GM23338 (cell line): ENCODE data around the gene ARSI. TPM values are rescaled to one million over a fixed set of nuclear protein-coding genes. Genes with fewer than 3 reads are reported as not detected.

Source experiments
- ATAC-seq: fragments of 200-7000 bp; cut with Tn5 transposase; 3 replicates; pipeline ENCODE4 v1.9.1; 2020
- DNase-seq: peaks from one replicate; pipeline ENCODE4 v3.0.0-alpha.2; 2015; ENCODE audit warnings: low spot score
- H2AFZ ChIP-seq: fragments of 200-600 bp; sonication (generic); 2 replicates; pipeline ENCODE4 v1.8.0; 2016; ENCODE audit warnings: antibody characterized with exemption, mild to moderate bottlenecking, moderate library complexity
- H3F3A ChIP-seq: fragments of 200-600 bp; sonication (generic); replicated peaks from 2 replicates; pipeline ENCODE4 v1.8.0; 2017; ENCODE audit warnings: antibody characterized with exemption, mixed run types, low read depth
- H3K27ac ChIP-seq: fragments of 200-600 bp; sonication (generic); 2 replicates; pipeline ENCODE4 v1.6.1; 2016; ENCODE audit warnings: low read depth
- H3K27me3 ChIP-seq: fragments of 200-600 bp; sonication (generic); 2 replicates; pipeline ENCODE4 v1.8.0; 2016; ENCODE audit warnings: mild to moderate bottlenecking, mixed run types, moderate library complexity; ENCODE audit not compliant: insufficient read depth
- H3K36me3 ChIP-seq: fragments of 200-600 bp; sonication (generic); 2 replicates; pipeline ENCODE4 v1.8.0; 2016; ENCODE audit warnings: mild to moderate bottlenecking; ENCODE audit not compliant: insufficient read depth
- H3K4me1 ChIP-seq: fragments of 200-600 bp; sonication (generic); 2 replicates; pipeline ENCODE4 v1.8.0; 2016; ENCODE audit warnings: mild to moderate bottlenecking, moderate library complexity; ENCODE audit not compliant: insufficient read depth
- H3K4me2 ChIP-seq: fragments of 200-600 bp; sonication (generic); 2 replicates; pipeline ENCODE4 v1.7.1; 2017; ENCODE audit warnings: mixed run types
- H3K4me3 ChIP-seq: fragments of 200-600 bp; sonication (generic); 2 replicates; pipeline ENCODE4 v1.6.1; 2016; ENCODE audit warnings: mixed run types
- H3K79me2 ChIP-seq: fragments of 200-600 bp; sonication (generic); replicated peaks from 2 replicates; pipeline ENCODE4 v1.8.0; 2017; ENCODE audit warnings: mild to moderate bottlenecking; ENCODE audit not compliant: insufficient read depth
- H3K9me2 ChIP-seq: fragments of 200-600 bp; sonication (generic); 2 replicates; pipeline ENCODE4 v1.8.0; 2017; ENCODE audit not compliant: insufficient read depth
- H4K20me1 ChIP-seq: fragments of 200-600 bp; sonication (generic); replicated peaks from 2 replicates; pipeline ENCODE4 v1.8.0; 2017; ENCODE audit warnings: mild to moderate bottlenecking; ENCODE audit not compliant: insufficient read depth
- H3K27ac Mint-ChIP-seq: 2 replicates; pipeline ENCODE4 v1.8.0; 2020; ENCODE audit warnings: inconsistent platforms, mild to moderate bottlenecking, moderate library complexity, mixed read lengths
- H3K27me3 Mint-ChIP-seq: 3 replicates; pipeline ENCODE4 v1.8.0; 2022; ENCODE audit warnings: low read depth, mild to moderate bottlenecking, moderate library complexity, mixed read lengths, inconsistent platforms; ENCODE audit not compliant: insufficient read depth, poor library complexity
- H3K36me3 Mint-ChIP-seq: 3 replicates; pipeline ENCODE4 v1.8.0; 2021; ENCODE audit warnings: low read depth, mild to moderate bottlenecking, inconsistent platforms, moderate library complexity, mixed read lengths
- H3K4me1 Mint-ChIP-seq: 3 replicates; pipeline ENCODE4 v1.8.0; 2020; ENCODE audit warnings: mild to moderate bottlenecking, inconsistent platforms, mixed read lengths
- H3K4me3 Mint-ChIP-seq: 3 replicates; pipeline ENCODE4 v1.8.0; 2021; ENCODE audit warnings: moderate library complexity, mild to moderate bottlenecking, inconsistent platforms, mixed read lengths
- H3K9me3 Mint-ChIP-seq: 3 replicates; pipeline ENCODE4 v1.8.0; 2020; ENCODE audit warnings: moderate library complexity, mild to moderate bottlenecking, inconsistent platforms, mixed read lengths
- CREB1 ChIP-seq: fragments of 250-450 bp; sonication (Bioruptor Pico); IDR thresholded peaks from 2 replicates; pipeline ENCODE4 v1.5.0; 2020; ENCODE audit warnings: low read depth, mild to moderate bottlenecking, moderate library complexity
- EZH2phosphoT487 ChIP-seq: fragments of 200-600 bp; sonication (generic); IDR thresholded peaks from one replicate; pipeline ENCODE4 v1.8.1; 2018; ENCODE audit warnings: antibody characterized with exemption; ENCODE audit not compliant: unreplicated experiment
- JUNB ChIP-seq: IDR thresholded peaks from one replicate; pipeline ENCODE4 v1.6.1; 2016; ENCODE audit warnings: antibody characterized with exemption; ENCODE audit not compliant: unreplicated experiment
- POLR2AphosphoS5 ChIP-seq: IDR thresholded peaks from 2 replicates; pipeline ENCODE4 v1.6.1; 2016; ENCODE audit warnings: antibody characterized with exemption, low read depth
- STAT1 ChIP-seq: IDR thresholded peaks from one replicate; pipeline ENCODE4 v1.6.1; 2016; ENCODE audit warnings: antibody characterized with exemption; ENCODE audit not compliant: unreplicated experiment
- ZNF114 ChIP-seq: fragments of 250-450 bp; sonication (Bioruptor Pico); IDR thresholded peaks from 2 replicates; pipeline ENCODE4 v1.5.0; 2020; ENCODE audit warnings: mild to moderate bottlenecking, moderate library complexity
- ZNF331 ChIP-seq: fragments of 250-450 bp; sonication (Bioruptor Pico); IDR thresholded peaks from 2 replicates; pipeline ENCODE4 v1.5.0; 2020; ENCODE audit warnings: low read depth, mild to moderate bottlenecking, moderate library complexity
- polyA plus RNA-seq: library from polyadenylated mRNA; unstranded; fragments of >200 nt; fragmentation: Nextera tagmentation; extraction: Ambion mirVana; gene quantifications from 2 replicates; pipeline ENCODE4 v1.2.1, GENCODE V29; 2016
- total RNA-seq: library from RNA; depleted of rRNA; stranded (reverse); fragments of >200 nt; shearing (Covaris generic); gene quantifications from 2 replicates; pipeline ENCODE4 v1.2.3, GENCODE V29; 2014
- TF ChIP-seq, protein P1 (sequence below): fragments of 250-450 bp; sonication (Bioruptor Pico); IDR thresholded peaks from 2 replicates; pipeline ENCODE4 v1.5.0; 2020; ENCODE audit warnings: mild to moderate bottlenecking, moderate library complexity
- TF ChIP-seq, protein P2 (sequence below): IDR thresholded peaks from one replicate; pipeline ENCODE4 v1.6.1; 2018; ENCODE audit warnings: antibody characterized with exemption; ENCODE audit not compliant: unreplicated experiment
- TF ChIP-seq, protein P3 (sequence below), 2 experiments: fragments of 200-600 bp in 1 of 2; sonication (generic) in 1 of 2; conservative IDR thresholded peaks; 2 replicates each; pipeline versions ENCODE4 v1.5.1 to v1.6.1; 2016 to 2017; ENCODE audit warnings: antibody characterized with exemption in 2 of 2, low read depth in 2 of 2, mild to moderate bottlenecking in 2 of 2, moderate library complexity in 1 of 2

ARSI gene
- total and polyA plus RNA-seq, 2 experiments from 2014 or later, result 0.99 to 6.9 TPM

DNA sequence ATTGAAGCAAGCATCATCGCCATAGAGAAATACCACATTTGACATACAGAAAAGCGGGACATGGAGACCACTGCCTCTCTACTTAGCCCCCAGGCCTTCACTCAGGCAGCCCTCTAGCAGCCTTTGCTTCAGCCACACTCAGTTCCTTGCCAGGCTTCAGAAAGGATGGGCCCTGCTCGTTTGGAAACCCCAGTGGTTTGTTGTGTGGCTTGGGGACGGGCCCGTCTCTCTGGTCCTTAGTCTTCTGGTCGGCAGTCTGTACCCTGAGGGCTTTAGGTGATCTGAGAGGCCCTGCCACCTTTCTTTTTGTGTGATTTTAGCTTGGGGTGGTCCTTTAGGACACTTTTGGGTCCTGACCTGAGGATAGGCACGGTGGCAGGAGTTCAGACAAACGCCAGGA lies 21.1 kb upstream of the ARSI start (continued):
- TF ChIP-seq, protein P1, sequence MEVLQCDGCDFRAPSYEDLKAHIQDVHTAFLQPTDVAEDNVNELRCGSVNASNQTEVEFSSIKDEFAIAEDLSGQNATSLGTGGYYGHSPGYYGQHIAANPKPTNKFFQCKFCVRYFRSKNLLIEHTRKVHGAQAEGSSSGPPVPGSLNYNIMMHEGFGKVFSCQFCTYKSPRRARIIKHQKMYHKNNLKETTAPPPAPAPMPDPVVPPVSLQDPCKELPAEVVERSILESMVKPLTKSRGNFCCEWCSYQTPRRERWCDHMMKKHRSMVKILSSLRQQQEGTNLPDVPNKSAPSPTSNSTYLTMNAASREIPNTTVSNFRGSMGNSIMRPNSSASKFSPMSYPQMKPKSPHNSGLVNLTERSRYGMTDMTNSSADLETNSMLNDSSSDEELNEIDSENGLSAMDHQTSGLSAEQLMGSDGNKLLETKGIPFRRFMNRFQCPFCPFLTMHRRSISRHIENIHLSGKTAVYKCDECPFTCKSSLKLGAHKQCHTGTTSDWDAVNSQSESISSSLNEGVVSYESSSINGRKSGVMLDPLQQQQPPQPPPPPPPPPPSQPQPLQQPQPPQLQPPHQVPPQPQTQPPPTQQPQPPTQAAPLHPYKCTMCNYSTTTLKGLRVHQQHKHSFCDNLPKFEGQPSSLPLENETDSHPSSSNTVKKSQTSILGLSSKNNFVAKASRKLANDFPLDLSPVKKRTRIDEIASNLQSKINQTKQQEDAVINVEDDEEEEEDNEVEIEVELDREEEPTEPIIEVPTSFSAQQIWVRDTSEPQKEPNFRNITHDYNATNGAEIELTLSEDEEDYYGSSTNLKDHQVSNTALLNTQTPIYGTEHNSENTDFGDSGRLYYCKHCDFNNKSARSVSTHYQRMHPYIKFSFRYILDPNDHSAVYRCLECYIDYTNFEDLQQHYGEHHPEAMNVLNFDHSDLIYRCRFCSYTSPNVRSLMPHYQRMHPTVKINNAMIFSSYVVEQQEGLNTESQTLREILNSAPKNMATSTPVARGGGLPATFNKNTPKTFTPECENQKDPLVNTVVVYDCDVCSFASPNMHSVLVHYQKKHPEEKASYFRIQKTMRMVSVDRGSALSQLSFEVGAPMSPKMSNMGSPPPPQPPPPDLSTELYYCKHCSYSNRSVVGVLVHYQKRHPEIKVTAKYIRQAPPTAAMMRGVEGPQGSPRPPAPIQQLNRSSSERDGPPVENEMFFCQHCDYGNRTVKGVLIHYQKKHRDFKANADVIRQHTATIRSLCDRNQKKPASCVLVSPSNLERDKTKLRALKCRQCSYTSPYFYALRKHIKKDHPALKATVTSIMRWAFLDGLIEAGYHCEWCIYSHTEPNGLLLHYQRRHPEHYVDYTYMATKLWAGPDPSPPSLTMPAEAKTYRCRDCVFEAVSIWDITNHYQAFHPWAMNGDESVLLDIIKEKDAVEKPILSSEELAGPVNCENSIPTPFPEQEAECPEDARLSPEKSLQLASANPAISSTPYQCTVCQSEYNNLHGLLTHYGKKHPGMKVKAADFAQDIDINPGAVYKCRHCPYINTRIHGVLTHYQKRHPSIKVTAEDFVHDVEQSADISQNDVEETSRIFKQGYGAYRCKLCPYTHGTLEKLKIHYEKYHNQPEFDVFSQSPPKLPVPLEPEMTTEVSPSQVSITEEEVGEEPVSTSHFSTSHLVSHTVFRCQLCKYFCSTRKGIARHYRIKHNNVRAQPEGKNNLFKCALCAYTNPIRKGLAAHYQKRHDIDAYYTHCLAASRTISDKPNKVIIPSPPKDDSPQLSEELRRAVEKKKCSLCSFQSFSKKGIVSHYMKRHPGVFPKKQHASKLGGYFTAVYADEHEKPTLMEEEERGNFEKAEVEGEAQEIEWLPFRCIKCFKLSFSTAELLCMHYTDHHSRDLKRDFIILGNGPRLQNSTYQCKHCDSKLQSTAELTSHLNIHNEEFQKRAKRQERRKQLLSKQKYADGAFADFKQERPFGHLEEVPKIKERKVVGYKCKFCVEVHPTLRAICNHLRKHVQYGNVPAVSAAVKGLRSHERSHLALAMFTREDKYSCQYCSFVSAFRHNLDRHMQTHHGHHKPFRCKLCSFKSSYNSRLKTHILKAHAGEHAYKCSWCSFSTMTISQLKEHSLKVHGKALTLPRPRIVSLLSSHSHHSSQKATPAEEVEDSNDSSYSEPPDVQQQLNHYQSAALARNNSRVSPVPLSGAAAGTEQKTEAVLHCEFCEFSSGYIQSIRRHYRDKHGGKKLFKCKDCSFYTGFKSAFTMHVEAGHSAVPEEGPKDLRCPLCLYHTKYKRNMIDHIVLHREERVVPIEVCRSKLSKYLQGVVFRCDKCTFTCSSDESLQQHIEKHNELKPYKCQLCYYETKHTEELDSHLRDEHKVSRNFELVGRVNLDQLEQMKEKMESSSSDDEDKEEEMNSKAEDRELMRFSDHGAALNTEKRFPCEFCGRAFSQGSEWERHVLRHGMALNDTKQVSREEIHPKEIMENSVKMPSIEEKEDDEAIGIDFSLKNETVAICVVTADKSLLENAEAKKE, result no peak
- TF ChIP-seq JUNB, result no peak

DNA sequence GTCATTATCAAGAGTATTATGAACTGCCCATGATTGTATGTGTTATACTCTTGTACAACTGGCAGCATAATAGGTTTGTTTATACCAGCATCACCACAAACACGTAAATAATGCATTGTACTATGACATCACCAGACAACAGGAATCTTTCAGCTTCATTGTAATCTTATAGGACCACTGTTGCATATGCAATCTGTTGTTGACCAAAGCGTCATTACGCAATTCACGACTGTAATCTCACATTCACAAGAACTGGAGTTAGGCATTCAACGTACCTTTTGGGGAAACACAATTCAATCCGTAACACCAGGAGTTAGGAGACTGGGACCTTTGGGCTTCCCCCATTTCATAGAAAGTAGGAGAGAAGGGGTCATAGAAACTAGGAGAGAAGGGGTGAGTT lies 20.4 kb upstream of the ARSI start:
- Histone ChIP-seq H3F3A (no peaks in the 10 kb centered on the region), H3K4me2 (no peak overlapping the region), H3K36me3 (no peaks in the 10 kb centered on the region), H4K20me1 (no peaks in the 10 kb centered on the region), H3K79me2 (no peaks in the 10 kb centered on the region), H3K4me1 (no peaks in the 10 kb centered on the region), H3K4me3 (no peak overlapping the region), H3K9me2 (no peaks in the 10 kb centered on the region), H3K27me3 (no peaks in the 10 kb centered on the region), H2AFZ (0 out of 2 replicates have a peak overlapping the region, but pooled peaks have one; percentile 14), H3K27ac (no peak overlapping the region)
- Mint-ChIP-seq H3K4me1 (peaks cover 8% of the 10 kb centered on the region), H3K27me3 (peaks cover 9% of the 10 kb centered on the region), H3K9me3 (no peaks in the 10 kb centered on the region), H3K27ac (no peak overlapping the region), H3K36me3 (no peaks in the 10 kb centered on the region), H3K4me3 (no peak overlapping the region)
- ATAC-seq (no peak), DNase-seq (no peak)
- TF ChIP-seq POLR2AphosphoS5 (no peak), CREB1 (CRISPR knock-in tag) (no peak), EZH2phosphoT487 (no peak), ZNF331 (CRISPR knock-in tag) (no peak), STAT1 (no peak), JUNB (no peak), ZNF114 (CRISPR knock-in tag) (no peak)
- TF ChIP-seq, protein P2, sequence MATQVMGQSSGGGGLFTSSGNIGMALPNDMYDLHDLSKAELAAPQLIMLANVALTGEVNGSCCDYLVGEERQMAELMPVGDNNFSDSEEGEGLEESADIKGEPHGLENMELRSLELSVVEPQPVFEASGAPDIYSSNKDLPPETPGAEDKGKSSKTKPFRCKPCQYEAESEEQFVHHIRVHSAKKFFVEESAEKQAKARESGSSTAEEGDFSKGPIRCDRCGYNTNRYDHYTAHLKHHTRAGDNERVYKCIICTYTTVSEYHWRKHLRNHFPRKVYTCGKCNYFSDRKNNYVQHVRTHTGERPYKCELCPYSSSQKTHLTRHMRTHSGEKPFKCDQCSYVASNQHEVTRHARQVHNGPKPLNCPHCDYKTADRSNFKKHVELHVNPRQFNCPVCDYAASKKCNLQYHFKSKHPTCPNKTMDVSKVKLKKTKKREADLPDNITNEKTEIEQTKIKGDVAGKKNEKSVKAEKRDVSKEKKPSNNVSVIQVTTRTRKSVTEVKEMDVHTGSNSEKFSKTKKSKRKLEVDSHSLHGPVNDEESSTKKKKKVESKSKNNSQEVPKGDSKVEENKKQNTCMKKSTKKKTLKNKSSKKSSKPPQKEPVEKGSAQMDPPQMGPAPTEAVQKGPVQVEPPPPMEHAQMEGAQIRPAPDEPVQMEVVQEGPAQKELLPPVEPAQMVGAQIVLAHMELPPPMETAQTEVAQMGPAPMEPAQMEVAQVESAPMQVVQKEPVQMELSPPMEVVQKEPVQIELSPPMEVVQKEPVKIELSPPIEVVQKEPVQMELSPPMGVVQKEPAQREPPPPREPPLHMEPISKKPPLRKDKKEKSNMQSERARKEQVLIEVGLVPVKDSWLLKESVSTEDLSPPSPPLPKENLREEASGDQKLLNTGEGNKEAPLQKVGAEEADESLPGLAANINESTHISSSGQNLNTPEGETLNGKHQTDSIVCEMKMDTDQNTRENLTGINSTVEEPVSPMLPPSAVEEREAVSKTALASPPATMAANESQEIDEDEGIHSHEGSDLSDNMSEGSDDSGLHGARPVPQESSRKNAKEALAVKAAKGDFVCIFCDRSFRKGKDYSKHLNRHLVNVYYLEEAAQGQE, result no peak
- TF ChIP-seq, protein P3, sequence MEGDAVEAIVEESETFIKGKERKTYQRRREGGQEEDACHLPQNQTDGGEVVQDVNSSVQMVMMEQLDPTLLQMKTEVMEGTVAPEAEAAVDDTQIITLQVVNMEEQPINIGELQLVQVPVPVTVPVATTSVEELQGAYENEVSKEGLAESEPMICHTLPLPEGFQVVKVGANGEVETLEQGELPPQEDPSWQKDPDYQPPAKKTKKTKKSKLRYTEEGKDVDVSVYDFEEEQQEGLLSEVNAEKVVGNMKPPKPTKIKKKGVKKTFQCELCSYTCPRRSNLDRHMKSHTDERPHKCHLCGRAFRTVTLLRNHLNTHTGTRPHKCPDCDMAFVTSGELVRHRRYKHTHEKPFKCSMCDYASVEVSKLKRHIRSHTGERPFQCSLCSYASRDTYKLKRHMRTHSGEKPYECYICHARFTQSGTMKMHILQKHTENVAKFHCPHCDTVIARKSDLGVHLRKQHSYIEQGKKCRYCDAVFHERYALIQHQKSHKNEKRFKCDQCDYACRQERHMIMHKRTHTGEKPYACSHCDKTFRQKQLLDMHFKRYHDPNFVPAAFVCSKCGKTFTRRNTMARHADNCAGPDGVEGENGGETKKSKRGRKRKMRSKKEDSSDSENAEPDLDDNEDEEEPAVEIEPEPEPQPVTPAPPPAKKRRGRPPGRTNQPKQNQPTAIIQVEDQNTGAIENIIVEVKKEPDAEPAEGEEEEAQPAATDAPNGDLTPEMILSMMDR (conservative IDR thresholded peaks at IDR 0.05; ENCODE audit: low read depth in 2 of 2), result no peak
